Measurements from ENCODE around the gene SQSTM1.

SQSTM1 gene

DNA sequence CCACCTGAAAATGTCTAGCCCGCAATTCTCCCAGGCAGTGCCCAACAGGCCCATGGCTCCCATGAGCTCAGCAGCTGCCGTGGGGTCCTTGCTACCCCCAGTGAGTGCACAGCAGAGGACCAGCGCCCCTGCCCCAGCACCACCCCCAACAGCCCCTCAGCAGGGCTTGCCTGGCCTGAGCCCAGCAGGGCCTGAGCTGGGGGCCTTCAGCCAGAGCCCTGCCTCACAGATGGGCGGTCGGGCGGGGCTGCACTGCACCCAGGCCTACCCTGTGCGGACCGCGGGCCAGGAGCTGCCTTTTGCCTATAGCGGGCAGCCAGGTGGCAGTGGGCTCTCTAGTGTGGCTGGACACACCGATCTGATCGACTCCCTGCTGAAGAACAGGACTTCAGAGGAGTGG is 46.3 kb upstream of the SQSTM1 start:
- H3K36me3 ChIP-seq (ENCODE audit: control insufficient read depth, insufficient read depth, low read length) = no peaks in the 10 kb centered on the region
- no peaks in the 10 kb centered on the region for H3K27me3 ChIP-seq (ENCODE audit: control insufficient read depth, insufficient read depth, low read length)
- no peak overlapping the region for H2AFZ ChIP-seq
- no peak overlapping the region for H3K27ac ChIP-seq
- no peak overlapping the region for H3K9ac ChIP-seq
- H3K4me3 ChIP-seq (ENCODE audit: low read depth, low read length) = no peak overlapping the region
- H3K4me1 ChIP-seq = peaks cover 6% of the 10 kb centered on the region
- no peaks in the 10 kb centered on the region for H3K9me3 ChIP-seq (ENCODE audit: control insufficient read depth, low read length)
- peaks cover 36% of the 10 kb centered on the region for H3K79me2 ChIP-seq
- H3K4me2 ChIP-seq (ENCODE audit: low read length) = no peak overlapping the region
- TF ChIP-seq, protein P1, sequence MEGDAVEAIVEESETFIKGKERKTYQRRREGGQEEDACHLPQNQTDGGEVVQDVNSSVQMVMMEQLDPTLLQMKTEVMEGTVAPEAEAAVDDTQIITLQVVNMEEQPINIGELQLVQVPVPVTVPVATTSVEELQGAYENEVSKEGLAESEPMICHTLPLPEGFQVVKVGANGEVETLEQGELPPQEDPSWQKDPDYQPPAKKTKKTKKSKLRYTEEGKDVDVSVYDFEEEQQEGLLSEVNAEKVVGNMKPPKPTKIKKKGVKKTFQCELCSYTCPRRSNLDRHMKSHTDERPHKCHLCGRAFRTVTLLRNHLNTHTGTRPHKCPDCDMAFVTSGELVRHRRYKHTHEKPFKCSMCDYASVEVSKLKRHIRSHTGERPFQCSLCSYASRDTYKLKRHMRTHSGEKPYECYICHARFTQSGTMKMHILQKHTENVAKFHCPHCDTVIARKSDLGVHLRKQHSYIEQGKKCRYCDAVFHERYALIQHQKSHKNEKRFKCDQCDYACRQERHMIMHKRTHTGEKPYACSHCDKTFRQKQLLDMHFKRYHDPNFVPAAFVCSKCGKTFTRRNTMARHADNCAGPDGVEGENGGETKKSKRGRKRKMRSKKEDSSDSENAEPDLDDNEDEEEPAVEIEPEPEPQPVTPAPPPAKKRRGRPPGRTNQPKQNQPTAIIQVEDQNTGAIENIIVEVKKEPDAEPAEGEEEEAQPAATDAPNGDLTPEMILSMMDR (IDR thresholded peaks at IDR 0.05) = no peak

DNA sequence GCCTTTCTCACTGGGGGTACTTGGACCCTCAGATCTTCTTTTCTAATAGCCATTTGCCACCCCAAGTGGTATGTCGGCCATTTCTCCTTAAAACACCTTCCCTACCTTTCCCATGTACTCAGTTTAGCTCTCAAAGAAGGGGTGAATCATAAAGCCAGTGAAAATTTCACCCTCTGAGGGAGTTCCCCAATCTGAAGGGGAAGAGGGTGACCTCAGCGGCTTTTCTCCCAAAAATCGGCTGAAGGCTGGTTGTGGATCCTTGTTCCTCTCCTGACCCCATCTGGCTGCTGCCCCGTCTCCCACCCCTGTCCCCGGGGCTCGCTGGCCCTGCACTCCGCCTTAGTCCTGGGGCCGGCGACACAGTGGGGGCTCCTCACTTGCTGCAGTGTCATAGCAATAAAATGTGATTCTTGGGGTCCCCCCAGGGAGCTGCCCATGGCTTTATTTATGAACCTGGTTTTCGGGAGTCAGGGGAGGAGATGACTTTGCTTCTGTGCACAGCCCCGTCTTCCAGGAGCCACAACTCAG is 44.2 kb upstream of the SQSTM1 start:
- Histone ChIP-seq H2AFZ (no peak overlapping the region), H3K4me3 (ENCODE audit: low read depth, low read length) (no peak overlapping the region), H3K9ac (no peak overlapping the region), H3K79me2 (peaks cover 24% of the 10 kb centered on the region), H3K4me2 (ENCODE audit: low read length) (no peak overlapping the region), H3K9me3 (ENCODE audit: control insufficient read depth, low read length) (no peaks in the 10 kb centered on the region), H3K36me3 (ENCODE audit: control insufficient read depth, insufficient read depth, low read length) (no peaks in the 10 kb centered on the region), H3K27ac (no peak overlapping the region), H3K4me1 (peaks cover 6% of the 10 kb centered on the region), H3K27me3 (ENCODE audit: control insufficient read depth, insufficient read depth, low read length) (no peaks in the 10 kb centered on the region)
- TF ChIP-seq, protein P1 (IDR thresholded peaks at IDR 0.05) = no peak

DNA sequence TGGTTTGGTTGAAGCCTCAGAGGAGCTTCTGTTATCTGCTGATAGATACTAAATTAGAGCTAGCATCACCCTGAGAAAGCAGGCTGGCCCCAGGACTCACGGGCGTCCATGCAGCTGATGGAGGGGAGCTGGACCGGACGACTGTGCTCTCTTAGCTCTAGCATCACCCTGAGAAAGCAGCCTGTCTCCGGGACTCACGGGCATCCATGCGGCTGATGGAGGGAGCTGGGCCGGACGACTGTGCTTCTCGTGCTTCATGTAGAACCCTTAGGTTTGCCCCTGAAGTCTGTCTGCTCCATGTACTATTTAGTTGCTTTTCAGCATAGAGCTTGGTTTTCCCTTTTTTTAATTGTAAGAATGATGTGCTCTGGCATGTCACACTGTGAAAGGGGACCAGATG is 43.2 kb upstream of the SQSTM1 start:
- no peak overlapping the region for H3K27ac ChIP-seq
- no peak overlapping the region for H3K9ac ChIP-seq
- no peaks in the 10 kb centered on the region for H3K9me3 ChIP-seq (ENCODE audit: control insufficient read depth, low read length)
- no peaks in the 10 kb centered on the region for H3K36me3 ChIP-seq (ENCODE audit: control insufficient read depth, insufficient read depth, low read length)
- H2AFZ ChIP-seq = no peak overlapping the region
- H3K4me2 ChIP-seq (ENCODE audit: low read length) = no peak overlapping the region
- H3K4me3 ChIP-seq (ENCODE audit: low read depth, low read length) = no peak overlapping the region
- H3K4me1 ChIP-seq = peaks cover 6% of the 10 kb centered on the region
- no peaks in the 10 kb centered on the region for H3K27me3 ChIP-seq (ENCODE audit: control insufficient read depth, insufficient read depth, low read length)
- TF ChIP-seq, protein P1 (IDR thresholded peaks at IDR 0.05) = no peak
- H3K79me2 ChIP-seq = peaks cover 21% of the 10 kb centered on the region

DNA sequence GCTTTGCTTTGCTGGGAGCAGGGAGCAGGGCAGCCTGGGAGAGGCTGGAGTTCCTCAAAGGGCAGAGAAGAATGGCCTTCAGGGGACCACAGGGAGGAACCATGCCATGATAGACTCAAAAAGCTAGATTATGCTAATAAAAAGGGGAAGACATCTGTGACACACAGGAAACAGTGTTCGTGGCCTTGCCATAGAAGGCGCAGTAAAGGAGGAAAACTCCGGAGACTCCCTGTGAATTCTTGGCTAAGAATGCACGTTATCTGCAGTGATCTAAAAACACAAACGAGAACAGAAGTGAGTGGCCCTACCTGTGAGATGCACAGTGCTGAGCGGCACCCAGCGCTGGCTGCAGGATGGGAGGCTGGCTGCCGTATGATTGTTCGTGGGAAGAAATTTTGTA is 42.8 kb upstream of the SQSTM1 start:
- no peak overlapping the region for H3K27ac ChIP-seq
- H3K9ac ChIP-seq = no peak overlapping the region
- H3K79me2 ChIP-seq = peaks cover 20% of the 10 kb centered on the region
- no peaks in the 10 kb centered on the region for H3K36me3 ChIP-seq (ENCODE audit: control insufficient read depth, insufficient read depth, low read length)
- no peaks in the 10 kb centered on the region for H3K27me3 ChIP-seq (ENCODE audit: control insufficient read depth, insufficient read depth, low read length)
- no peak overlapping the region for H3K4me3 ChIP-seq (ENCODE audit: low read depth, low read length)
- peaks cover 6% of the 10 kb centered on the region for H3K4me1 ChIP-seq
- H2AFZ ChIP-seq = no peak overlapping the region
- H3K4me2 ChIP-seq (ENCODE audit: low read length) = no peak overlapping the region
- TF ChIP-seq, protein P1 (IDR thresholded peaks at IDR 0.05) = no peak
- H3K9me3 ChIP-seq (ENCODE audit: control insufficient read depth, low read length) = no peaks in the 10 kb centered on the region

DNA sequence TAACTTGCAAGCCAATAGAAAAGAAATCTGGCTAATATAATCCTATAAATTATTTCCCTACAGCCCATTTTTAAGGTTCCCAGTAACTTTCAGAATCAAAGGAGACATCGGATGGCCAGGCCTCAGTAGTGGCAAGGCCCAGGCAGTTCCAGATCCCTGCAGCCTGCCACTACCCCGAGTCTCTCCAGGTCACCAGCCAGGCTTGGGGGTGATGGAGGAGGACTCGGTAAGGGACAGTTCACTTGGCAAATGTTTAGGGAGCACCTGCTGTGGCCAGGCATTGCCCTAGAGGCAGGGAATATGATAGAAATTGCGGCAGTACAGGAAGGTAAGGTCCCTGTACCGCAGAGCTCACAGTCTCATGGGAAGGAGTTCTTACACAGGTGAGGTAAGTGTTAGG is 42.1 kb upstream of the SQSTM1 start:
- Histone ChIP-seq H3K27ac (no peak overlapping the region), H3K4me1 (peaks cover 6% of the 10 kb centered on the region), H3K27me3 (ENCODE audit: control insufficient read depth, insufficient read depth, low read length) (no peaks in the 10 kb centered on the region), H3K9me3 (ENCODE audit: control insufficient read depth, low read length) (no peaks in the 10 kb centered on the region), H3K4me2 (ENCODE audit: low read length) (no peak overlapping the region), H3K4me3 (ENCODE audit: low read depth, low read length) (no peak overlapping the region), H3K9ac (no peak overlapping the region), H3K36me3 (ENCODE audit: control insufficient read depth, insufficient read depth, low read length) (no peaks in the 10 kb centered on the region), H3K79me2 (peaks cover 16% of the 10 kb centered on the region), H2AFZ (no peak overlapping the region)
- TF ChIP-seq, protein P1 (IDR thresholded peaks at IDR 0.05) = no peak

Data from parathyroid adenoma (tissue), 2 donors.